Endothelial cell of umbilical vein (primary cell): ENCODE measurements around the gene UVSSA. TPM values are rescaled to one million over a fixed set of nuclear protein-coding genes. Genes with fewer than 3 reads are reported as not detected.

Experiments used
- BruUV-seq: library from RNA; stranded (reverse); fragments of 400-500 nt; replicated peaks from 2 replicates; lab custom pipeline; 2021; lab: Mats Ljungman, UMichigan
- CTCF ChIA-PET: fragments of 300-600, 350-600 bp; sonication (Branson Sonifier 250); formaldehyde crosslinking; loops from one replicate; lab custom pipeline; 2021; ENCODE audit warnings: antibody characterized with exemption, inconsistent platforms; lab: Charles Lee
- POLR2A ChIA-PET: fragments of 300-600, 350-600 bp; sonication (Branson Sonifier 250); formaldehyde crosslinking; loops from one replicate; lab custom pipeline; 2021; ENCODE audit warnings: antibody characterized with exemption, inconsistent platforms; lab: Charles Lee
- DNase-seq: peaks from one replicate; pipeline ENCODE4 v3.0.0-alpha.2; 2011; ENCODE audit warnings: low read depth, low spot score
- FAIRE-seq: peaks from 2 replicates; lab custom pipeline; 2011; peaks lifted over from hg19 to GRCh38; lab: Jason Lieb, UNC
- H2AFZ ChIP-seq: 2 replicates; pipeline ENCODE4 v1.6.0; 2012; ENCODE audit warnings: low read depth, low read length, control low read depth, inconsistent platforms
- H3K27ac ChIP-seq: 2 replicates; pipeline ENCODE4 v1.5.1; 2011; ENCODE audit warnings: low read depth, mild to moderate bottlenecking, control low read depth, low read length, moderate library complexity; ENCODE audit not compliant: insufficient read depth
- H3K27me3 ChIP-seq, 2 experiments: 2 replicates each; pipeline versions ENCODE4 v1.6.0 to v1.6.1; 2011; ENCODE audit warnings: low read length in 2 of 2, mixed read lengths in 1 of 2; ENCODE audit not compliant: control insufficient read depth in 2 of 2, insufficient read depth in 2 of 2
- H3K36me3 ChIP-seq, 2 experiments: 2 replicates in 1 of 2; 3 replicates in 1 of 2; pipeline ENCODE4 v1.5.1; 2011; ENCODE audit warnings: low read length in 2 of 2, mild to moderate bottlenecking in 1 of 2, moderate library complexity in 1 of 2; ENCODE audit not compliant: control insufficient read depth in 2 of 2, insufficient read depth in 2 of 2; ENCODE audit errors: extremely low read depth in 1 of 2
- H3K4me1 ChIP-seq: 3 replicates; pipeline ENCODE4 v1.5.1; 2011; ENCODE audit warnings: mild to moderate bottlenecking, low read length; ENCODE audit not compliant: control insufficient read depth, insufficient read depth; ENCODE audit errors: extremely low read depth
- H3K4me2 ChIP-seq: 2 replicates; pipeline ENCODE4 v1.6.1; 2011; ENCODE audit warnings: low read length, control low read depth, mixed read lengths; ENCODE audit not compliant: insufficient read depth
- H3K4me3 ChIP-seq, 3 experiments: fragments of 200-600 bp in 1 of 3; sonication (generic), shearing (Covaris generic) in 1 of 3; replicated peaks in 1 of 3; 2 replicates each; pipeline ENCODE4 v1.5.1; 2011 to 2016; ENCODE audit warnings: control low read depth in 3 of 3, low read length in 3 of 3, mild to moderate bottlenecking in 2 of 3, inconsistent platforms in 1 of 3, low read depth in 1 of 3, moderate library complexity in 1 of 3; ENCODE audit not compliant: insufficient read depth in 1 of 3
- H3K79me2 ChIP-seq: 2 replicates; pipeline ENCODE4 v1.6.0; 2012; ENCODE audit warnings: low read length, inconsistent platforms; ENCODE audit not compliant: control insufficient read depth, insufficient read depth
- H3K9ac ChIP-seq: replicated peaks from 2 replicates; pipeline ENCODE3; 2011; ENCODE audit warnings: low read length, control low read depth; ENCODE audit not compliant: insufficient read depth; ENCODE audit errors: extremely low read depth
- H3K9me1 ChIP-seq: replicated peaks from 3 replicates; pipeline ENCODE4 v1.6.0; 2011; ENCODE audit warnings: mild to moderate bottlenecking, low read length; ENCODE audit not compliant: control insufficient read depth, insufficient read depth; ENCODE audit errors: extremely low read depth
- H3K9me3 ChIP-seq: replicated peaks from 2 replicates; pipeline ENCODE4 v1.5.1; 2012; ENCODE audit warnings: low read length, inconsistent platforms; ENCODE audit not compliant: control insufficient read depth, insufficient read depth
- H4K20me1 ChIP-seq: replicated peaks from 2 replicates; pipeline ENCODE3; 2011; ENCODE audit warnings: mild to moderate bottlenecking, low read length; ENCODE audit not compliant: control insufficient read depth, insufficient read depth; ENCODE audit errors: extremely low read depth
- EZH2 ChIP-seq: IDR thresholded peaks from 2 replicates; pipeline ENCODE4 v1.6.1; 2012; ENCODE audit warnings: borderline replicate concordance, low read depth, mild to moderate bottlenecking, moderate library complexity, low read length, inconsistent platforms; ENCODE audit not compliant: severe bottlenecking
- GATA2 ChIP-seq: IDR thresholded peaks from 2 replicates; pipeline ENCODE4 v1.7.0; 2011; ENCODE audit warnings: low read depth, mild to moderate bottlenecking, moderate library complexity, mixed read lengths, low read length; ENCODE audit not compliant: insufficient read length, insufficient read depth
- JUN ChIP-seq: IDR thresholded peaks from 2 replicates; pipeline ENCODE4 v1.6.1; 2011; ENCODE audit warnings: borderline replicate concordance, low read depth; ENCODE audit not compliant: insufficient read length, insufficient read depth
- dilution Hi-C: fragments of 300-500 bp; cut with MboI; formaldehyde crosslinking; loops from one replicate; pipeline ENCODE4 v1.15.0; 2019; ENCODE audit warnings: low sequenced_read_pairs; ENCODE audit not compliant: extremely low pct_ligation_motif_present
- intact Hi-C: fragments of 100-400 bp; cut with micrococcal nuclease; formaldehyde crosslinking; loops from one replicate; pipeline ENCODE4 v1.10.0; 2022
- polyA plus RNA-seq, 4 experiments: library from polyadenylated mRNA; depleted of rRNA in 3 of 4; stranded (reverse) in 3 of 4; unstranded in 1 of 4; fragments of >200 nt; gene quantifications; 2 replicates each; pipeline versions ENCODE4 v1.2.1 to v1.2.3, GENCODE V29; 2011 to 2012; ENCODE audit warnings: missing spikeins in 1 of 4
- total RNA-seq: library from RNA; stranded (reverse); gene quantifications from 2 replicates; pipeline ENCODE4 v1.2.3, GENCODE V29; 2021

Gene UVSSA
- total and polyA plus RNA-seq, 2 donors (not counting 3 experiments of a cell fraction or from before 2014, with no cell fraction given), result 7.1 to 14.9 TPM

DNA sequence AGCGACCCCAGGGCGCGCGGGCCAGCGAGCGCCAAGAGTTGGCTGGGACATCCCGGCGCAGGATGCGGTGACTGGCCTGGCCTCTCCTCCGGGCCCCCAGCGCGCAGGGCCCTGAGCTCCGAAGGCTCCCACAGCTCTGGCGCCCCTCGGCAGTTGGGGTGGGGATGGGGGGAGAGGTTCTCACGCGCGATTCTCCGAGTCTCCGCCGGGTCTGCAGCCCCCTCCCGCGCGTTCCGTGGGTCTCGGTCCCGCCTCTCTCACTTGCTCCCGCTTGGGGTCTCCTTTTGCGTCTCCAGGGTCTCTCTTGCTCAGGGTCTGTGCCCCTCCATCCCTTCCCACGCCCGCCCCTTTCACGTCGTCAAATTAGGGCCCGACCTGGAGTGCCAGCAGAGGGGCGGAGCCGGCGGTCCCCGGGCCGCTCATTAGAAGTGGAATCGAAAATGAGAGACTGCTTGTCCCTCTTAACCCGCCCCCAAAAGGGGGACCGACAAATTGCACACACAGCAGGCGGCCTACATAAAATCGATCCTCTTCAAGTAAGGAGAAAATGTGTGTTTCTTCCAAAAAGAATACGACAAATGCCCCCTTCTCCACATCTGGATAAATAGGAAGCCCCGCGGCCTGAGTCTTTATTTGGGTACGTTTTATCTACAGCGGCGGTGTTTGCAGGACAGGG, 60.1 kb downstream of the UVSSA start:
- Histone ChIP-seq H3K27me3 (peaks cover 36 to 65% of the 10 kb centered on the region in 2 experiments), H2AFZ (no peak overlapping the region), H3K9ac (no peak overlapping the region), H3K9me1 (no peaks in the 10 kb centered on the region), H3K36me3 (no peaks in the 10 kb centered on the region), H3K79me2 (no peaks in the 10 kb centered on the region), H3K4me2 (no peak overlapping the region), H3K9me3 (no peaks in the 10 kb centered on the region), H3K4me3 (no peak overlapping the region), H3K27ac (no peak overlapping the region), H4K20me1 (no peaks in the 10 kb centered on the region), H3K4me1 (no peaks in the 10 kb centered on the region)
- FAIRE-seq (no peak), DNase-seq (no peak)
- BruUV-seq, result no TSS peak
- ChIA-PET CTCF (no interaction called here), POLR2A (no interaction called here)
- TF ChIP-seq EZH2 (peak; percentile 44), JUN (no peak)
- dilution Hi-C loops, result no loop called here
- intact Hi-C loops, result no loop called here

- Histone ChIP-seq H3K4me2 (no peak overlapping the region), H3K27ac (no peak overlapping the region), H3K79me2 (no peaks in the 10 kb centered on the region), H3K4me3 (no peak overlapping the region), H3K9me1 (no peaks in the 10 kb centered on the region), H3K27me3 (peaks cover 31 to 59% of the 10 kb centered on the region in 2 experiments), H3K9me3 (no peaks in the 10 kb centered on the region), H3K9ac (no peak overlapping the region), H3K4me1 (no peaks in the 10 kb centered on the region), H3K36me3 (no peaks in the 10 kb centered on the region), H2AFZ (no peak overlapping the region), H4K20me1 (no peaks in the 10 kb centered on the region)
- intact Hi-C loops, result no loop called here
- CTCF ChIA-PET, result no interaction called here
- POLR2A ChIA-PET, result no interaction called here
- no TSS peak for BruUV-seq
- DNase-seq, result no peak
- FAIRE-seq, result no peak
- TF ChIP-seq GATA2 (no peak), EZH2 (peak; percentile 50)
- dilution Hi-C loops, result no loop called here
Measured at GRCh38 chr4:1407657-1408333, 60.8 kb downstream of the UVSSA start.
